Measurements from ENCODE around the gene GTPBP6.

- TF ChIP-seq CTCF (IDR thresholded peaks at IDR 0.05; ENCODE audit: low read length) (no peak), EZH2 (IDR thresholded peaks at IDR 0.05; ENCODE audit: borderline replicate concordance, low read length) (no peak)
Observed at GRCh38 chrX:334971-335757, 16.6 kb upstream of the GTPBP6 start.

Measured in OCI-LY1 (cell line).